Measurements from ENCODE around the gene SMAD6. TPM values are rescaled to one million over a fixed set of nuclear protein-coding genes. Genes with fewer than 3 reads are reported as not detected.
A peak's percentile ranks its signal among the peaks of the same experiment; 100 is the strongest.

SMAD6 gene
- total and polyA plus RNA-seq, 5 experiments from 2014 or later = 0.08 to 0.16 TPM; not detected in 3

- Mint-ChIP-seq H3K27ac (no peak overlapping the region), H3K4me1 (peaks cover 0 to 2% (median 0%) of the 10 kb centered on the region in 4 donors), H3K36me3 (no peaks in the 10 kb centered on the region), H3K4me3 (no peak overlapping the region), H3K27me3 (peaks cover 0 to 5% (median 0%) of the 10 kb centered on the region in 5 donors), H3K9me3 (no peaks in the 10 kb centered on the region)
- DNase-seq (no peak), ATAC-seq (no peak)
- POLR2A ChIA-PET = interaction anchor here (0.6 kb wide), 1 partner anchor 84 kb away, joined by 9 read pairs; no protein-coding TSS in a partner anchor
These were observed 37.3 kb downstream of the SMAD6 start for GRCh38 chr15:66739287-66739686.

GRCh38 chr15:66740802-66741201 lies 38.8 kb downstream of the SMAD6 start:
- Mint-ChIP-seq H3K36me3 (no peaks in the 10 kb centered on the region), H3K27me3 (peaks cover 0 to 4% (median 0%) of the 10 kb centered on the region in 5 donors), H3K27ac (no peak overlapping the region), H3K4me3 (no peak overlapping the region), H3K4me1 (peaks cover 0 to 6% (median 2%) of the 10 kb centered on the region in 4 donors), H3K9me3 (no peaks in the 10 kb centered on the region)
- DNase-seq (no peak), ATAC-seq (no peak)
- POLR2A ChIA-PET = no interaction called here

GRCh38 chr15:66741646-66742045 lies 39.6 kb downstream of the SMAD6 start:
- POLR2A ChIA-PET = no interaction called here
- Mint-ChIP-seq H3K36me3 (no peaks in the 10 kb centered on the region), H3K27me3 (peaks cover 0 to 4% (median 0%) of the 10 kb centered on the region in 5 donors), H3K9me3 (no peaks in the 10 kb centered on the region), H3K4me3 (no peak overlapping the region), H3K4me1 (peaks cover 0 to 6% (median 2%) of the 10 kb centered on the region in 4 donors), H3K27ac (no peak overlapping the region)
- no peak for DNase-seq
- no peak for ATAC-seq

GRCh38 chr15:66742286-66742685 lies 40.2 kb downstream of the SMAD6 start:
- POLR2A ChIA-PET = no interaction called here
- peaks cover 0 to 4% (median 0%) of the 10 kb centered on the region in 5 donors for H3K27me3 Mint-ChIP-seq
- no peak overlapping the region for H3K4me3 Mint-ChIP-seq
- no peak for ATAC-seq
- no peaks in the 10 kb centered on the region for H3K36me3 Mint-ChIP-seq
- no peak for DNase-seq
- H3K27ac Mint-ChIP-seq = no peak overlapping the region
- H3K9me3 Mint-ChIP-seq = no peaks in the 10 kb centered on the region
- peaks cover 0 to 6% (median 2%) of the 10 kb centered on the region in 4 donors for H3K4me1 Mint-ChIP-seq

- Mint-ChIP-seq H3K27ac (no peak overlapping the region), H3K9me3 (no peaks in the 10 kb centered on the region), H3K36me3 (no peaks in the 10 kb centered on the region), H3K27me3 (peaks cover 0 to 4% (median 0%) of the 10 kb centered on the region in 5 donors), H3K4me1 (peaks cover 0 to 6% (median 2%) of the 10 kb centered on the region in 4 donors), H3K4me3 (no peak overlapping the region)
- no peak for DNase-seq
- no peak for ATAC-seq
- POLR2A ChIA-PET = no interaction called here
These were observed 41.2 kb downstream of the SMAD6 start for GRCh38 chr15:66743204-66743603.

- H3K36me3 Mint-ChIP-seq = no peaks in the 10 kb centered on the region
- peaks cover 0 to 4% (median 0%) of the 10 kb centered on the region in 5 donors for H3K27me3 Mint-ChIP-seq
- H3K27ac Mint-ChIP-seq = no peak overlapping the region
- DNase-seq (no peak), ATAC-seq (no peak)
- H3K4me3 Mint-ChIP-seq = no peak overlapping the region
- H3K9me3 Mint-ChIP-seq = no peaks in the 10 kb centered on the region
- H3K4me1 Mint-ChIP-seq = peaks cover 0 to 6% (median 2%) of the 10 kb centered on the region in 4 donors
- POLR2A ChIA-PET = no interaction called here
These were observed 41.9 kb downstream of the SMAD6 start for GRCh38 chr15:66743703-66744536.

GRCh38 chr15:66744610-66745279 lies 42.7 kb downstream of the SMAD6 start:
- no peak overlapping the region for H3K27ac Mint-ChIP-seq

GRCh38 chr15:66745530-66746230 lies 43.6 kb downstream of the SMAD6 start:
- POLR2A ChIA-PET = no interaction called here
- ATAC-seq = no peak
- no peak overlapping the region for H3K4me3 Mint-ChIP-seq
- H3K27ac Mint-ChIP-seq = peak overlapping the region in 2 of 10 donors; percentile 5 to 54
- peaks cover 0 to 4% (median 0%) of the 10 kb centered on the region in 5 donors for H3K27me3 Mint-ChIP-seq
- H3K9me3 Mint-ChIP-seq = no peaks in the 10 kb centered on the region
- DNase-seq = no peak
- peaks cover 0 to 10% (median 4%) of the 10 kb centered on the region in 4 donors for H3K4me1 Mint-ChIP-seq
- no peaks in the 10 kb centered on the region for H3K36me3 Mint-ChIP-seq

More at GRCh38 chr15:66744610-66745279, 42.7 kb downstream of the SMAD6 start:
- no peak for DNase-seq
- no peaks in the 10 kb centered on the region for H3K36me3 Mint-ChIP-seq
- H3K9me3 Mint-ChIP-seq = no peaks in the 10 kb centered on the region
- peaks cover 0 to 4% (median 0%) of the 10 kb centered on the region in 5 donors for H3K27me3 Mint-ChIP-seq
- ATAC-seq = no peak
- POLR2A ChIA-PET = no interaction called here
- H3K4me1 Mint-ChIP-seq = peaks cover 0 to 6% (median 2%) of the 10 kb centered on the region in 4 donors
- H3K4me3 Mint-ChIP-seq = no peak overlapping the region

GRCh38 chr15:66746231-66746605 lies 44.2 kb downstream of the SMAD6 start:
- H3K27ac Mint-ChIP-seq = peak overlapping the region in 1 of 10 donors; percentile 83
- H3K4me3 Mint-ChIP-seq = no peak overlapping the region
- H3K36me3 Mint-ChIP-seq = no peaks in the 10 kb centered on the region
- POLR2A ChIA-PET = no interaction called here
- H3K9me3 Mint-ChIP-seq = no peaks in the 10 kb centered on the region
- DNase-seq = no peak
- peaks cover 0 to 4% (median 0%) of the 10 kb centered on the region in 5 donors for H3K27me3 Mint-ChIP-seq
- peaks cover 0 to 14% (median 5%) of the 10 kb centered on the region in 4 donors for H3K4me1 Mint-ChIP-seq
- ATAC-seq = no peak

- peaks cover 10 to 24% (median 12%) of the 10 kb centered on the region in 4 donors for H3K4me1 Mint-ChIP-seq
- no peak overlapping the region for H3K27ac Mint-ChIP-seq
- no peaks in the 10 kb centered on the region for H3K36me3 Mint-ChIP-seq
- no peak for ATAC-seq
- no peak overlapping the region for H3K4me3 Mint-ChIP-seq
- POLR2A ChIA-PET = no interaction called here
- peaks cover 0 to 4% (median 0%) of the 10 kb centered on the region in 5 donors for H3K27me3 Mint-ChIP-seq
- no peaks in the 10 kb centered on the region for H3K9me3 Mint-ChIP-seq
- DNase-seq = no peak
These were observed 45.2 kb downstream of the SMAD6 start for GRCh38 chr15:66747223-66747622.

GRCh38 chr15:66747886-66748707 lies 46.1 kb downstream of the SMAD6 start:
- H3K36me3 Mint-ChIP-seq = no peaks in the 10 kb centered on the region
- no peaks in the 10 kb centered on the region for H3K9me3 Mint-ChIP-seq
- peaks cover 0 to 4% (median 0%) of the 10 kb centered on the region in 5 donors for H3K27me3 Mint-ChIP-seq
- no peak overlapping the region for H3K4me3 Mint-ChIP-seq
- POLR2A ChIA-PET = no interaction called here
- peaks cover 11 to 31% (median 14%) of the 10 kb centered on the region in 4 donors for H3K4me1 Mint-ChIP-seq
- ATAC-seq (no peak), DNase-seq (no peak)
- H3K27ac Mint-ChIP-seq = no peak overlapping the region

GRCh38 chr15:66748708-66749035 lies 46.6 kb downstream of the SMAD6 start:
- Mint-ChIP-seq H3K4me3 (no peak overlapping the region), H3K27me3 (peaks cover 0 to 4% (median 0%) of the 10 kb centered on the region in 5 donors), H3K27ac (no peak overlapping the region), H3K36me3 (no peaks in the 10 kb centered on the region), H3K4me1 (peaks cover 11 to 31% (median 14%) of the 10 kb centered on the region in 4 donors), H3K9me3 (no peaks in the 10 kb centered on the region)
- POLR2A ChIA-PET = no interaction called here
- ATAC-seq (no peak), DNase-seq (no peak)

Data from naive thymus-derived CD8-positive, alpha-beta T cell (primary cell).